Smooth muscle cell (in vitro differentiated cells): Measurements from ENCODE around the gene AUTS2. TPM values are rescaled to one million over a fixed set of nuclear protein-coding genes. Genes with fewer than 3 reads are reported as not detected.

ENCODE experiments used
- DNase-seq: peaks from one replicate; lab custom pipeline; 2025; ENCODE audit not compliant: unreplicated experiment; lab: John Stamatoyannopoulos, UW
- H2AFZ ChIP-seq: fragments of 200-600 bp; sonication (generic); 2 replicates; pipeline ENCODE4 v1.6.0; 2016; ENCODE audit warnings: antibody characterized with exemption, low read depth, mild to moderate bottlenecking
- H3F3A ChIP-seq: fragments of 200-600 bp; sonication (generic); 2 replicates; pipeline ENCODE4 v1.6.0; 2017; ENCODE audit warnings: antibody characterized with exemption, low read depth
- H3K27ac ChIP-seq: fragments of 200-600 bp; sonication (generic); 2 replicates; pipeline ENCODE4 v1.5.1; 2016; ENCODE audit warnings: low read depth, mild to moderate bottlenecking
- H3K27me3 ChIP-seq: fragments of 200-600 bp; sonication (generic); 2 replicates; pipeline ENCODE4 v1.6.1; 2016; ENCODE audit warnings: low read depth, mild to moderate bottlenecking
- H3K36me3 ChIP-seq: fragments of 200-600 bp; sonication (generic); 2 replicates; pipeline ENCODE4 v1.5.1; 2016; ENCODE audit warnings: low read depth
- H3K4me1 ChIP-seq: fragments of 200-600 bp; sonication (generic); 2 replicates; pipeline ENCODE4 v1.5.1; 2016; ENCODE audit warnings: low read depth
- H3K4me2 ChIP-seq: fragments of 200-600 bp; sonication (generic); 2 replicates; pipeline ENCODE4 v1.6.0; 2016; ENCODE audit warnings: mild to moderate bottlenecking
- H3K4me3 ChIP-seq: fragments of 200-600 bp; sonication (generic); 2 replicates; pipeline ENCODE4 v1.5.1; 2016; ENCODE audit warnings: mild to moderate bottlenecking
- H3K79me2 ChIP-seq: fragments of 200-600 bp; sonication (generic); 2 replicates; pipeline ENCODE4 v1.6.0; 2016; ENCODE audit warnings: low read depth, mild to moderate bottlenecking
- H3K9ac ChIP-seq: fragments of 200-600 bp; sonication (generic); 2 replicates; pipeline ENCODE4 v1.6.0; 2016; ENCODE audit warnings: low read depth
- H3K9me3 ChIP-seq: fragments of 200-600 bp; sonication (generic); replicated peaks from 2 replicates; pipeline ENCODE4 v1.5.1; 2016; ENCODE audit warnings: low read depth
- H4K20me1 ChIP-seq: fragments of 200-600 bp; sonication (generic); 2 replicates; pipeline ENCODE4 v1.6.0; 2016; ENCODE audit warnings: low read depth
- CTCF ChIP-seq: fragments of 200-600 bp; sonication (generic); IDR thresholded peaks from 2 replicates; pipeline ENCODE4 v1.5.1; 2017; ENCODE audit warnings: borderline replicate concordance, mild to moderate bottlenecking, antibody characterized with exemption; ENCODE audit not compliant: insufficient read depth, poor library complexity, severe bottlenecking
- WGBS: methylation state at CpG from one replicate; pipeline ENCODE4 v1.1.7; 2016; ENCODE audit warnings: low lambda C conversion rate; 5-methylcytosine and 5-hydroxymethylcytosine counted together
- polyA plus RNA-seq: library from polyadenylated mRNA; unstranded; fragments of >200 nt; fragmentation: Nextera tagmentation; extraction: Ambion mirVana; gene quantifications from 2 replicates; pipeline ENCODE4 v1.2.1, GENCODE V29; 2016
- total RNA-seq: library from RNA; depleted of rRNA; stranded (reverse); fragments of >200 nt; gene quantifications from 2 replicates; pipeline ENCODE4 v1.2.3, GENCODE V29; 2014

AUTS2 gene
- total and polyA plus RNA-seq, 2 experiments from 2014 or later, result 6.5 to 8.6 TPM

- TF ChIP-seq CTCF, result peak; percentile 30
- no peaks in the 10 kb centered on the region for H3K27me3 ChIP-seq
- no peak overlapping the region for H3K27ac ChIP-seq
- H3K4me3 ChIP-seq, result no peak overlapping the region
- H3K79me2 ChIP-seq, result no peaks in the 10 kb centered on the region
- H3F3A ChIP-seq, result no peaks in the 10 kb centered on the region
- peaks cover 24% of the 10 kb centered on the region for H4K20me1 ChIP-seq
- no peak overlapping the region for H3K9ac ChIP-seq
- 48% methylated on average over 3 of the region's 3 CpGs for WGBS
- H3K36me3 ChIP-seq, result no peaks in the 10 kb centered on the region
- H2AFZ ChIP-seq, result no peak overlapping the region
- H3K9me3 ChIP-seq, result no peaks in the 10 kb centered on the region
- H3K4me2 ChIP-seq, result no peak overlapping the region
- no peak for DNase-seq
- H3K4me1 ChIP-seq, result peaks cover 7% of the 10 kb centered on the region
These were observed 295.6 kb downstream of the AUTS2 start for GRCh38 chr7:69893906-69894305.

DNA sequence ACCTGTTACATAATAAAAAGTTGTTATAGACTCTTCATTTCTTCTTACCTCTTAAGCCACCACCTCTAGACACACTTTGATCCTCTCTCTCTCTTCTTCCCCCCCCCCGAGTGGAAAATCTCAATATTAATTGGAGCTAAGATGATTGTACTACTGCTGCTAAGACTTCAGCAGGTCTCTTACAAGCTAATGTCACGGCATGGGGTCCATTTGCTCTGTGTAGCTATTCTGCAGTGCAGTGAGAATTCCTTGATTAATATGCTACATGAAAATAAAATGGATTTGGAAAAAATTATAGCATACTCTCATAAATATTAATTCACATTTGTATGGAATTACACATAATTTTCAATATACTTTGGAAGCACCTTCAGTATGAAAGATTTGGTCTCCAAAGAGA, 297.2 kb downstream of the AUTS2 start:
- WGBS, result 84% methylated on average over 2 of the region's 2 CpGs
- no peak overlapping the region for H3K4me2 ChIP-seq
- no peaks in the 10 kb centered on the region for H3K4me1 ChIP-seq
- no peak for DNase-seq
- TF ChIP-seq CTCF, result no peak
- H3K9ac ChIP-seq, result no peak overlapping the region
- no peak overlapping the region for H3K27ac ChIP-seq
- no peak overlapping the region for H3K4me3 ChIP-seq
- H4K20me1 ChIP-seq, result peaks cover 26% of the 10 kb centered on the region
- H3F3A ChIP-seq, result no peaks in the 10 kb centered on the region
- no peaks in the 10 kb centered on the region for H3K36me3 ChIP-seq
- H3K9me3 ChIP-seq, result no peaks in the 10 kb centered on the region
- no peaks in the 10 kb centered on the region for H3K79me2 ChIP-seq
- H2AFZ ChIP-seq, result no peak overlapping the region
- no peaks in the 10 kb centered on the region for H3K27me3 ChIP-seq

- Histone ChIP-seq H3K4me1 (no peaks in the 10 kb centered on the region), H3K36me3 (no peaks in the 10 kb centered on the region), H3K27ac (no peak overlapping the region), H3K9ac (no peak overlapping the region), H3K79me2 (no peaks in the 10 kb centered on the region), H3K4me2 (no peak overlapping the region), H4K20me1 (peaks cover 21% of the 10 kb centered on the region), H3K4me3 (no peak overlapping the region), H3K9me3 (no peaks in the 10 kb centered on the region), H3F3A (no peaks in the 10 kb centered on the region), H2AFZ (no peak overlapping the region), H3K27me3 (no peaks in the 10 kb centered on the region)
- DNase-seq, result no peak
- WGBS, result 65% methylated on average over 5 of the region's 5 CpGs
- TF ChIP-seq CTCF, result no peak
These were observed 297.8 kb downstream of the AUTS2 start for GRCh38 chr7:69896121-69896520.

GRCh38 chr7:69898189-69898588, 299.9 kb downstream of the AUTS2 start:
- no peak overlapping the region for H3K4me3 ChIP-seq
- no peaks in the 10 kb centered on the region for H3K4me1 ChIP-seq
- H2AFZ ChIP-seq, result no peak overlapping the region
- H3K79me2 ChIP-seq, result no peaks in the 10 kb centered on the region
- TF ChIP-seq CTCF, result no peak
- no peaks in the 10 kb centered on the region for H3K9me3 ChIP-seq
- DNase-seq, result no peak
- no peaks in the 10 kb centered on the region for H3F3A ChIP-seq
- H3K27ac ChIP-seq, result no peak overlapping the region
- H3K36me3 ChIP-seq, result no peaks in the 10 kb centered on the region
- peaks cover 6% of the 10 kb centered on the region for H3K27me3 ChIP-seq
- H3K4me2 ChIP-seq, result no peak overlapping the region
- 39% methylated on average over 2 of the region's 2 CpGs for WGBS
- peaks cover 25% of the 10 kb centered on the region for H4K20me1 ChIP-seq
- no peak overlapping the region for H3K9ac ChIP-seq
